Fibroblast of lung (primary cell): Measurements from ENCODE around the gene FRMD1.

Source experiments
- CTCF ChIP-seq, 2 donors: IDR thresholded peaks in 1 of 2; conservative IDR thresholded peaks in 1 of 2; 1 replicate in 1 of 2; 2 replicates in 1 of 2; pipeline ENCODE4 v1.5.1; 2011 to 2012; ENCODE audit warnings: low read length in 2 of 2, control low read depth in 1 of 2, inconsistent platforms in 1 of 2, low read depth in 1 of 2, mild to moderate bottlenecking in 1 of 2
- EZH2 ChIP-seq: IDR thresholded peaks from 2 replicates; pipeline ENCODE4 v1.5.1; 2012; ENCODE audit warnings: low read length, control low read depth, mild to moderate bottlenecking; ENCODE audit errors: missing control alignments

- TF ChIP-seq CTCF (conservative IDR thresholded peaks at IDR 0.05 in 1 of 2, IDR thresholded peaks at IDR 0.05 in 1 of 2; ENCODE audit: low read depth in 1 of 2, low read length in 2 of 2) (no peak), EZH2 (no peak)
These were observed 14.6 kb upstream of the FRMD1 start for GRCh38 chr6:168093634-168094033.
